Heart left ventricle (tissue), 13 donors: Measurements from ENCODE around the gene MITD1.

Source experiments
- CTCF ChIP-seq, 12 donors: fragments of 200-600 bp; sonication (generic) in 4 of 12; IDR thresholded peaks; one replicate each; pipeline versions ENCODE4 v1.5.0 to v1.8.0; 2018 to 2022; ENCODE audit warnings: antibody characterized with exemption in 12 of 12, mild to moderate bottlenecking in 5 of 12
- POLR2A ChIP-seq, 2 donors: fragments of 450-650 bp; IDR thresholded peaks; one replicate each; pipeline ENCODE4 v1.6.1; 2017; ENCODE audit warnings: antibody characterized with exemption in 2 of 2, mild to moderate bottlenecking in 2 of 2, moderate library complexity in 2 of 2
- donor health status: ischemic (EF 13 %, LVEDD 7.1; RV severe dilation, severe dysfunction).
- donor health status: DM: no; HTN: yes; CAD: no.
- donor health status: DM: no; HTN: no; CAD: no.
- donor health status: ischemic (EF 25% LVEDD 6.9; RV normal size, moderate dysfunction).
- donor health status: ischemic (EF 25% LVEDD 5.7; RV mildly dilated, moderate dysfunction).
- donor health status: ischemic (EF 35%, LVEDD 5.7; RV mildly dilated, moderate dysfunction).
- donor health status: nonischemic (EF 11% LVEDD 7.7; RV severe dilation, severe dysfunction).
- donor health status: DM: yes; HTN: yes; CAD: no.
- donor health status: PGD.
- donor health status: ischemic (EF 29% LVEDD 5.4; RV normal size, mild dysfunction).
- donor health status: nonischemic (EF 23%, LVEDD 6.1; RV moderate dilation, normal function).

GRCh38 chr2:99158599-99158998, 22.3 kb downstream of the MITD1 start:
- TF ChIP-seq CTCF (IDR thresholded peaks at IDR 0.05): no peak
- no peak for TF ChIP-seq POLR2A (IDR thresholded peaks at IDR 0.05)
